Caco-2 (cell line): ENCODE measurements around the gene GALNT15. TPM values are rescaled to one million over a fixed set of nuclear protein-coding genes. Genes with fewer than 3 reads are reported as not detected.

Source experiments
- BruUV-seq: library from RNA; stranded (reverse); fragments of 400-500 nt; replicated peaks from 2 replicates; lab custom pipeline; 2021; lab: Mats Ljungman, UMichigan
- CTCF ChIA-PET: fragments of 300-600 bp; sonication (Branson Sonifier 250); formaldehyde crosslinking; loops from one replicate; lab custom pipeline; 2022; ENCODE audit warnings: antibody characterized with exemption; lab: Charles Lee
- POLR2A ChIA-PET: fragments of 300-600 bp; sonication (Branson Sonifier 250); formaldehyde crosslinking; loops from one replicate; lab custom pipeline; 2022; ENCODE audit warnings: antibody characterized with exemption; lab: Charles Lee
- DNase-seq, 2 experiments: peaks; one replicate each; pipeline versions ENCODE4 v3.0.0 to v3.0.0-alpha.2; 2020 to 2022
- H3K27me3 ChIP-seq: replicated peaks from 2 replicates; pipeline ENCODE4 v1.6.0; 2011; ENCODE audit warnings: low read length; ENCODE audit not compliant: control insufficient read depth, insufficient read depth
- H3K36me3 ChIP-seq: 2 replicates; pipeline ENCODE4 v1.5.1; 2011; ENCODE audit warnings: low read length; ENCODE audit not compliant: control insufficient read depth, insufficient read depth
- H3K4me1 ChIP-seq: fragments of 250-450 bp; sonication (Bioruptor Pico); 2 replicates; pipeline ENCODE4 v1.5.1; 2020; ENCODE audit warnings: mild to moderate bottlenecking
- H3K4me3 ChIP-seq: 2 replicates; pipeline ENCODE4 v1.5.1; 2011; ENCODE audit warnings: low read depth, mild to moderate bottlenecking, control low read depth, low read length
- H3K9me3 ChIP-seq: fragments of 250-450 bp; sonication (Bioruptor Pico); 2 replicates; pipeline ENCODE4 v1.5.1; 2020; ENCODE audit warnings: mild to moderate bottlenecking, moderate library complexity
- H3K27ac Mint-ChIP-seq: one replicate; pipeline ENCODE4 v1.8.0; 2022; ENCODE audit warnings: mixed read lengths; ENCODE audit not compliant: unreplicated experiment
- H3K27me3 Mint-ChIP-seq: one replicate; pipeline ENCODE4 v1.8.0; 2022; ENCODE audit warnings: mixed read lengths; ENCODE audit not compliant: insufficient read depth, unreplicated experiment
- H3K36me3 Mint-ChIP-seq: one replicate; pipeline ENCODE4 v1.8.0; 2022; ENCODE audit warnings: mild to moderate bottlenecking, mixed read lengths; ENCODE audit not compliant: insufficient read depth, unreplicated experiment
- H3K4me1 Mint-ChIP-seq: one replicate; pipeline ENCODE4 v1.8.0; 2022; ENCODE audit warnings: low read depth, mixed read lengths; ENCODE audit not compliant: unreplicated experiment
- H3K4me3 Mint-ChIP-seq: one replicate; pipeline ENCODE4 v1.8.0; 2022; ENCODE audit warnings: mild to moderate bottlenecking, moderate library complexity, mixed read lengths; ENCODE audit not compliant: unreplicated experiment
- H3K9me3 Mint-ChIP-seq: one replicate; pipeline ENCODE4 v1.8.0; 2022; ENCODE audit warnings: mixed read lengths; ENCODE audit not compliant: unreplicated experiment
- CTCF ChIP-seq, 2 experiments: fragments of 200-600 bp in 1 of 2; IDR thresholded peaks; 1 replicate in 1 of 2; 2 replicates in 1 of 2; pipeline versions ENCODE4 v1.5.1 to v1.8.0; 2011 to 2022; ENCODE audit warnings: antibody characterized with exemption in 1 of 2, control low read depth in 1 of 2, inconsistent platforms in 1 of 2, low read depth in 1 of 2, low read length in 1 of 2, mild to moderate bottlenecking in 1 of 2, moderate library complexity in 1 of 2; ENCODE audit not compliant: insufficient read depth in 1 of 2, severe bottlenecking in 1 of 2, unreplicated experiment in 1 of 2
- intact Hi-C: fragments of 100-400 bp; cut with micrococcal nuclease; formaldehyde crosslinking; loops from one replicate; pipeline ENCODE4 v1.10.0; 2022; ENCODE audit not compliant: unreplicated experiment
- total RNA-seq: library from RNA; stranded (reverse); gene quantifications from 2 replicates; pipeline ENCODE4 v1.2.3, GENCODE V29; 2022

GALNT15 gene
- total RNA-seq, 1 experiment from 2014 or later: not detected

- intact Hi-C loops: loop anchor here (10.0 kb wide), 1 partner anchor 374 kb away; no protein-coding TSS in a partner anchor
- no peaks in the 10 kb centered on the region for H3K4me1 ChIP-seq
- ChIA-PET POLR2A (no interaction called here), CTCF (interaction anchor here (0.6 kb wide), 1 partner anchor 858 kb away, joined by 6 read pairs; no protein-coding TSS in a partner anchor)
- H3K27me3 ChIP-seq: no peaks in the 10 kb centered on the region; the same call in 1 of the 2 replicates
- H3K4me1 Mint-ChIP-seq: no peaks in the 10 kb centered on the region
- no peak for TF ChIP-seq CTCF (IDR thresholded peaks at IDR 0.05; ENCODE audit: insufficient read depth in 1 of 2, low read depth in 1 of 2, low read length in 1 of 2, severe bottlenecking in 1 of 2, unreplicated experiment in 1 of 2)
- H3K36me3 Mint-ChIP-seq: no peaks in the 10 kb centered on the region
- H3K27ac Mint-ChIP-seq: no peak overlapping the region
- no peak for DNase-seq
- H3K36me3 ChIP-seq: no peaks in the 10 kb centered on the region
- H3K4me3 Mint-ChIP-seq: no peak overlapping the region
- peaks cover 3% of the 10 kb centered on the region for H3K27me3 Mint-ChIP-seq
- no peak overlapping the region for H3K4me3 ChIP-seq
- no peaks in the 10 kb centered on the region for H3K9me3 Mint-ChIP-seq
- no TSS peak for BruUV-seq
- H3K9me3 ChIP-seq: no peaks in the 10 kb centered on the region
Measured at GRCh38 chr3:16180737-16181134, 6.3 kb downstream of the GALNT15 start.

- peaks cover 3% of the 10 kb centered on the region for H3K27me3 Mint-ChIP-seq
- no peaks in the 10 kb centered on the region for H3K9me3 ChIP-seq
- no peaks in the 10 kb centered on the region; the same call in 1 of the 2 replicates for H3K27me3 ChIP-seq
- no peak for DNase-seq
- no peak overlapping the region for H3K4me3 ChIP-seq
- H3K27ac Mint-ChIP-seq: no peak overlapping the region
- no peaks in the 10 kb centered on the region for H3K36me3 Mint-ChIP-seq
- no peak overlapping the region for H3K4me3 Mint-ChIP-seq
- H3K36me3 ChIP-seq: no peaks in the 10 kb centered on the region
- no peaks in the 10 kb centered on the region for H3K9me3 Mint-ChIP-seq
- no TSS peak for BruUV-seq
- no peak for TF ChIP-seq CTCF (IDR thresholded peaks at IDR 0.05; ENCODE audit: insufficient read depth in 1 of 2, low read depth in 1 of 2, low read length in 1 of 2, severe bottlenecking in 1 of 2, unreplicated experiment in 1 of 2)
- ChIA-PET CTCF (no interaction called here), POLR2A (no interaction called here)
- no peaks in the 10 kb centered on the region for H3K4me1 Mint-ChIP-seq
- no peaks in the 10 kb centered on the region for H3K4me1 ChIP-seq
- intact Hi-C loops: loop anchor here (10.0 kb wide), 1 partner anchor 373 kb away; no protein-coding TSS in a partner anchor
Measured at GRCh38 chr3:16181361-16181760, 6.9 kb downstream of the GALNT15 start.

GRCh38 chr3:16182183-16182582, 7.7 kb downstream of the GALNT15 start:
- ChIA-PET POLR2A (no interaction called here), CTCF (no interaction called here)
- no peak for DNase-seq
- Mint-ChIP-seq H3K4me1 (no peaks in the 10 kb centered on the region), H3K27me3 (peaks cover 3% of the 10 kb centered on the region), H3K36me3 (no peaks in the 10 kb centered on the region), H3K27ac (no peak overlapping the region), H3K4me3 (no peak overlapping the region), H3K9me3 (no peaks in the 10 kb centered on the region)
- no TSS peak for BruUV-seq
- H3K4me3 ChIP-seq: no peak overlapping the region
- no peaks in the 10 kb centered on the region for H3K9me3 ChIP-seq
- no peaks in the 10 kb centered on the region; the same call in 1 of the 2 replicates for H3K27me3 ChIP-seq
- H3K36me3 ChIP-seq: no peaks in the 10 kb centered on the region
- intact Hi-C loops: loop anchor here (10.0 kb wide), 1 partner anchor 373 kb away; no protein-coding TSS in a partner anchor
- TF ChIP-seq CTCF (IDR thresholded peaks at IDR 0.05; ENCODE audit: insufficient read depth in 1 of 2, low read depth in 1 of 2, low read length in 1 of 2, severe bottlenecking in 1 of 2, unreplicated experiment in 1 of 2): no peak
- H3K4me1 ChIP-seq: no peaks in the 10 kb centered on the region
